GM23338 (cell line): Measurements from ENCODE around the gene CDC45. TPM values are rescaled to one million over a fixed set of nuclear protein-coding genes. Genes with fewer than 3 reads are reported as not detected.

Source experiments
- ATAC-seq: fragments of 200-7000 bp; cut with Tn5 transposase; 3 replicates; pipeline ENCODE4 v1.9.1; 2020
- DNase-seq: peaks from one replicate; pipeline ENCODE4 v3.0.0-alpha.2; 2015; ENCODE audit warnings: low spot score
- H2AFZ ChIP-seq: fragments of 200-600 bp; sonication (generic); 2 replicates; pipeline ENCODE4 v1.8.0; 2016; ENCODE audit warnings: antibody characterized with exemption, mild to moderate bottlenecking, moderate library complexity
- H3F3A ChIP-seq: fragments of 200-600 bp; sonication (generic); replicated peaks from 2 replicates; pipeline ENCODE4 v1.8.0; 2017; ENCODE audit warnings: antibody characterized with exemption, mixed run types, low read depth
- H3K27ac ChIP-seq: fragments of 200-600 bp; sonication (generic); 2 replicates; pipeline ENCODE4 v1.6.1; 2016; ENCODE audit warnings: low read depth
- H3K27me3 ChIP-seq: fragments of 200-600 bp; sonication (generic); 2 replicates; pipeline ENCODE4 v1.8.0; 2016; ENCODE audit warnings: mild to moderate bottlenecking, mixed run types, moderate library complexity; ENCODE audit not compliant: insufficient read depth
- H3K36me3 ChIP-seq: fragments of 200-600 bp; sonication (generic); 2 replicates; pipeline ENCODE4 v1.8.0; 2016; ENCODE audit warnings: mild to moderate bottlenecking; ENCODE audit not compliant: insufficient read depth
- H3K4me1 ChIP-seq: fragments of 200-600 bp; sonication (generic); 2 replicates; pipeline ENCODE4 v1.8.0; 2016; ENCODE audit warnings: mild to moderate bottlenecking, moderate library complexity; ENCODE audit not compliant: insufficient read depth
- H3K4me2 ChIP-seq: fragments of 200-600 bp; sonication (generic); 2 replicates; pipeline ENCODE4 v1.7.1; 2017; ENCODE audit warnings: mixed run types
- H3K4me3 ChIP-seq: fragments of 200-600 bp; sonication (generic); 2 replicates; pipeline ENCODE4 v1.6.1; 2016; ENCODE audit warnings: mixed run types
- H3K79me2 ChIP-seq: fragments of 200-600 bp; sonication (generic); replicated peaks from 2 replicates; pipeline ENCODE4 v1.8.0; 2017; ENCODE audit warnings: mild to moderate bottlenecking; ENCODE audit not compliant: insufficient read depth
- H3K9me2 ChIP-seq: fragments of 200-600 bp; sonication (generic); 2 replicates; pipeline ENCODE4 v1.8.0; 2017; ENCODE audit not compliant: insufficient read depth
- H4K20me1 ChIP-seq: fragments of 200-600 bp; sonication (generic); replicated peaks from 2 replicates; pipeline ENCODE4 v1.8.0; 2017; ENCODE audit warnings: mild to moderate bottlenecking; ENCODE audit not compliant: insufficient read depth
- H3K27ac Mint-ChIP-seq: 2 replicates; pipeline ENCODE4 v1.8.0; 2020; ENCODE audit warnings: inconsistent platforms, mild to moderate bottlenecking, moderate library complexity, mixed read lengths
- H3K27me3 Mint-ChIP-seq: 3 replicates; pipeline ENCODE4 v1.8.0; 2022; ENCODE audit warnings: low read depth, mild to moderate bottlenecking, moderate library complexity, mixed read lengths, inconsistent platforms; ENCODE audit not compliant: insufficient read depth, poor library complexity
- H3K36me3 Mint-ChIP-seq: 3 replicates; pipeline ENCODE4 v1.8.0; 2021; ENCODE audit warnings: low read depth, mild to moderate bottlenecking, inconsistent platforms, moderate library complexity, mixed read lengths
- H3K4me1 Mint-ChIP-seq: 3 replicates; pipeline ENCODE4 v1.8.0; 2020; ENCODE audit warnings: mild to moderate bottlenecking, inconsistent platforms, mixed read lengths
- H3K4me3 Mint-ChIP-seq: 3 replicates; pipeline ENCODE4 v1.8.0; 2021; ENCODE audit warnings: moderate library complexity, mild to moderate bottlenecking, inconsistent platforms, mixed read lengths
- H3K9me3 Mint-ChIP-seq: 3 replicates; pipeline ENCODE4 v1.8.0; 2020; ENCODE audit warnings: moderate library complexity, mild to moderate bottlenecking, inconsistent platforms, mixed read lengths
- CREB1 ChIP-seq: fragments of 250-450 bp; sonication (Bioruptor Pico); IDR thresholded peaks from 2 replicates; pipeline ENCODE4 v1.5.0; 2020; ENCODE audit warnings: low read depth, mild to moderate bottlenecking, moderate library complexity
- CTCF ChIP-seq, 2 experiments: fragments of 200-600 bp in 1 of 2; sonication (generic) in 1 of 2; conservative IDR thresholded peaks; 2 replicates each; pipeline versions ENCODE4 v1.5.1 to v1.6.1; 2016 to 2017; ENCODE audit warnings: antibody characterized with exemption in 2 of 2, low read depth in 2 of 2, mild to moderate bottlenecking in 2 of 2, moderate library complexity in 1 of 2
- ETS1 ChIP-seq: IDR thresholded peaks from 2 replicates; pipeline ENCODE4 v1.6.1; 2016; ENCODE audit warnings: antibody characterized with exemption
- EZH2 ChIP-seq: fragments of 200-600 bp; sonication (generic); IDR thresholded peaks from one replicate; pipeline ENCODE4 v1.8.0; 2017; ENCODE audit warnings: antibody characterized with exemption, mild to moderate bottlenecking, low read depth; ENCODE audit not compliant: unreplicated experiment
- EZH2phosphoT487 ChIP-seq: fragments of 200-600 bp; sonication (generic); IDR thresholded peaks from one replicate; pipeline ENCODE4 v1.8.1; 2018; ENCODE audit warnings: antibody characterized with exemption; ENCODE audit not compliant: unreplicated experiment
- JUNB ChIP-seq: IDR thresholded peaks from one replicate; pipeline ENCODE4 v1.6.1; 2016; ENCODE audit warnings: antibody characterized with exemption; ENCODE audit not compliant: unreplicated experiment
- NANOG ChIP-seq: IDR thresholded peaks from 2 replicates; pipeline ENCODE4 v1.6.1; 2016; ENCODE audit warnings: antibody characterized with exemption, borderline replicate concordance
- POLR2AphosphoS5 ChIP-seq: IDR thresholded peaks from 2 replicates; pipeline ENCODE4 v1.6.1; 2016; ENCODE audit warnings: antibody characterized with exemption, low read depth
- REST ChIP-seq: IDR thresholded peaks from one replicate; pipeline ENCODE4 v1.6.1; 2018; ENCODE audit warnings: antibody characterized with exemption; ENCODE audit not compliant: unreplicated experiment
- STAT1 ChIP-seq: IDR thresholded peaks from one replicate; pipeline ENCODE4 v1.6.1; 2016; ENCODE audit warnings: antibody characterized with exemption; ENCODE audit not compliant: unreplicated experiment
- ZNF114 ChIP-seq: fragments of 250-450 bp; sonication (Bioruptor Pico); IDR thresholded peaks from 2 replicates; pipeline ENCODE4 v1.5.0; 2020; ENCODE audit warnings: mild to moderate bottlenecking, moderate library complexity
- ZNF331 ChIP-seq: fragments of 250-450 bp; sonication (Bioruptor Pico); IDR thresholded peaks from 2 replicates; pipeline ENCODE4 v1.5.0; 2020; ENCODE audit warnings: low read depth, mild to moderate bottlenecking, moderate library complexity
- ZNF462 ChIP-seq: fragments of 250-450 bp; sonication (Bioruptor Pico); IDR thresholded peaks from 2 replicates; pipeline ENCODE4 v1.5.0; 2020; ENCODE audit warnings: mild to moderate bottlenecking, moderate library complexity
- polyA plus RNA-seq: library from polyadenylated mRNA; unstranded; fragments of >200 nt; fragmentation: Nextera tagmentation; extraction: Ambion mirVana; gene quantifications from 2 replicates; pipeline ENCODE4 v1.2.1, GENCODE V29; 2016
- total RNA-seq: library from RNA; depleted of rRNA; stranded (reverse); fragments of >200 nt; shearing (Covaris generic); gene quantifications from 2 replicates; pipeline ENCODE4 v1.2.3, GENCODE V29; 2014

CDC45 gene
- total and polyA plus RNA-seq, 2 experiments from 2014 or later = 29.0 to 30.3 TPM

- no peak for DNase-seq
- Histone ChIP-seq H3K4me1 (peaks cover 13% of the 10 kb centered on the region), H3K27ac (no peak overlapping the region), H3K9me2 (no peaks in the 10 kb centered on the region), H2AFZ (0 out of 2 replicates have a peak overlapping the region, but pooled peaks have one; percentile 18), H3F3A (no peaks in the 10 kb centered on the region), H3K27me3 (no peaks in the 10 kb centered on the region), H4K20me1 (peaks cover 36% of the 10 kb centered on the region), H3K36me3 (peaks cover 20% of the 10 kb centered on the region), H3K4me3 (peak overlapping the region; percentile 55), H3K79me2 (peaks cover 49% of the 10 kb centered on the region), H3K4me2 (peak overlapping the region; percentile 96)
- H3K9me3 Mint-ChIP-seq = no peaks in the 10 kb centered on the region
- peaks cover 3% of the 10 kb centered on the region for H3K27me3 Mint-ChIP-seq
- H3K4me3 Mint-ChIP-seq = peak overlapping the region; percentile 97
- peaks cover 25% of the 10 kb centered on the region for H3K36me3 Mint-ChIP-seq
- H3K4me1 Mint-ChIP-seq = peaks cover 17% of the 10 kb centered on the region
- H3K27ac Mint-ChIP-seq = peak overlapping the region; percentile 100
- ATAC-seq = peak; percentile 11
- TF ChIP-seq JUNB (no peak), ETS1 (no peak), ZNF331 (CRISPR knock-in tag) (no peak), REST (no peak), EZH2 (no peak), STAT1 (no peak), ZNF462 (CRISPR knock-in tag) (no peak), CREB1 (CRISPR knock-in tag) (no peak), CTCF (conservative IDR thresholded peaks at IDR 0.05; ENCODE audit: low read depth in 2 of 2) (no peak), EZH2phosphoT487 (no peak), POLR2AphosphoS5 (no peak), NANOG (no peak), ZNF114 (CRISPR knock-in tag) (no peak)
Observed at GRCh38 chr22:19480173-19480568, 451 bp downstream of the CDC45 start.
